ENCODE data around the gene ATG9A.
"Not testable (repeated sequence)": the region's sequence is repeated elsewhere in the genome, so short reads cannot be mapped to it uniquely, and the experiment has no call there.

ATG9A gene

DNA sequence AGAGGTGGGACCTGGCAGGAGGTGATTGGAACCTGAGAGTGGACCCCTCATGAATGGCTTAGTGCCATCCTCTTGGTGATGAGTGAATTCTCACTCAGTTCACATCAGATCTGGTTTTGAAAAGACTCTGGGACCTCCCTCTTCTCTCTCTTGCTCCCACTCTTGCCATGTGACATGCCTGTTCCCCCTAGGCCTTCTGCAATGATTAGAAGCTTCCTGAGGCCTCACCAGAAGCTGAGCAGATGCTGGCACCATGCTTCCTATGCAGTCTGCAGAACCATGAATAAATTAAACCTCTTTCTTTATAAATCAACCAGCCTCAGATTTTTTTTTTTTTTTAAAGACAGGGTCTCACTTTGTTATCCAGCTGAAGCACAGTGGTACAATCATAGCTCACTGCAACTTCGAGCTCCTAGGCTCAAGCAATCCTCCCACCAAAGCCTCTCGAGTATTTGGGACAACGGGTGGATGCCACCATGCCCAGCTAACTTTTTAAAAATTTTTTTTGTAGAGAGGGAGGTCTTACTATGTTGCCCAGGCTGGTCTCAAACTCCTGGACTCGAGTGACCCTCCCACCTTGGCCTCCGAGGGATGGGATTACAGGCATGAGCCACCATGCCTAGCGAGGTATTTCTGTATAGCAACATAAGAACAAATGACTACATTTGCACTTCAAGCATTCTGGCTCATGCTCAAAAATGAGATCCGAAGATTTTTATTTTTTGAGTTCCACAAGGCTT, 24.8 kb downstream of the ATG9A start:
- DNase-seq = no peak

- DNase-seq = not testable (repeated sequence)
Measured at GRCh38 chr2:219201331-219201730, 28.1 kb downstream of the ATG9A start.

DNA sequence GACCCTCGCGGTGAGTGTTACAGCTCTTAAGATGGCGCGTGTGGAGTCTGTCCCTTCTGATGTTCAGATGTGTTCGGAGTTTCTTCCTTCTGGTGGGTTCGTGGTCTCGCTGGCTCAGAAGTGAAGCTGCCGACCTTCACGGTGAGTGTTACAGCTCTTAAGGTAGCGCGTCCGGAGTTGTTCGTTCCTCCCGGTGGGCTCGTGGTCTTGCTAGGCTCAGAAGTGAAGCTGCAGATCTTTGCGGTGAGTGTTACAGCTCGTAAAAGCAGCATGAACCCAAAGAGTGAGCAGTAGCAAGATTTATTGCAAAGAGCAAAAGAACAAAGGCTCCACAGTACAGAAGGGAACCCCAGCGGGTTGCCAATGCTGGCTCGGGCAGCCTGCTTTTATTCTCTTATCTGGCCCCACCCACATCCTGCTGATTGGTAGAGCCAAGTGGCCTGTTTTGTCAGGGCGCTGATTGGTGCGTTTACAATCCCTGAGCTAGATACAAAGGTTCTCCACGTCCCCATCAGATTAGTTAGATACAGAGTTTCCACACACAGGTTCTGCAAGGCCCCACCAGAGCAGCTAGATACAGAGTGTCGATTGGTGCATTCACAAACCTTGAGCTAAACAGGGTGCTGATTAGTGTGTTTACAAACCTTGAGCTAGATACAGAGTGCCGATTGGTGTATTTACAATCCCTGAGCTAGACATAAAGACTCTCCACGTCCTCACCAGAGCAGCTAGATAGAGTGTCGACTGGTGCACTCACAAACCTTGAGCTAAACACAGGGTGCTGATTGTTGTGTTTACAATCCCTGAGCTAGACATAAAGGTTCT, 28.7 kb downstream of the ATG9A start:
- DNase-seq = not testable (repeated sequence)

DNA sequence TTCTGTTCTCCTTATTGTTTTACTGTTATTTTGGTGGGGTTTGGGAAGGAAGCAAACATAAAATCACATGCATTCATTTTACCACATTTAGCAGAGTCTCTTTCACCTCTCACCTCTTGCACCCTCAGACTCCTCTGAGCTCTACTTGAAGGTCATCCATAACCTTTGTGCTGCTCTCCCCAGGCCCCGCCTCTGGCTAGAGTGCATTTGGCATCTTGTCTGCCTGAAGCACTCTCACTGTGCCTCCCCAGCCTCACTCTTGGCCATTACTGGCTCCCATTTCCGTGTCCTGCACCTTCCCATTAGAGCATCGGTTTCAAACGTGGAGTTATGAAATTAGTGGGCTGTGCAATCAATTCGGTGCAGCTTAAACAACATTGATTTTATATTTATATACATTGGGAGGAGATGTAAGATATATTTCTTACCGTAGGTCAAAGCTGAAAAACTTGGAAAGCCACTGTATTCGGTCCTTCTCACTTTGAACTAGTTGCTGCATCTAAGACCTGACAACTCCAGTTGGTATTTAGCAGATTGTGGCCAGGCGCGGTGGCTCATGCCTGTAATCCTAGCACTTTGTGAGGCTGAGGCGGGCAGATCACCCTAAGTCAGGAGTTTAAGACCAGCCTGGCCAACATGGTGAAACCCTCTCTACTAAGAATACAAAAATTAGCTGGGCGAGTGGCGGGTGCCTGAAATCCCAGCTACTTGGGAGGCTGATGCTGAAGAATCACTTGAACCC, 29.8 kb downstream of the ATG9A start:
- DNase-seq = no peak

DNA sequence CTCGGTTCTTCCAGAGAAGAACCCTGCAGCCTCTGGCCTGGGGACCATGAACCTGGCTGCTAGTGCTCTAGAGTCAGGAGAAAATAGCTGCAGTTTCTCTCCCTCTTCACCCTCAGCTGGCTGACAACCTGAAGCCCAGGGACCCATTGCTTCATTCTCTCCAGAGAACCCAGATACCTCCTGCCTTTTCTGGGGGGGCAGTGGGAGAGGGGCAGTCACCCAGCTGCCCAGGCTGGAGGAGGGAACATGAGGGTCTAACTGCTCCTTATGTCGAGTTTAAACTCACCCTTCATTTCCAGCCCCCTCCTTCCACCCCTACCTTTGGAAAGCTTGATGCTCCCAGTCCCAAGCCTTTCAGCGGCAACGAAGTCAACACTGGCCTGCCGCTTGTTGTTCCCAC, 30.5 kb downstream of the ATG9A start:
- no peak for DNase-seq

DNA sequence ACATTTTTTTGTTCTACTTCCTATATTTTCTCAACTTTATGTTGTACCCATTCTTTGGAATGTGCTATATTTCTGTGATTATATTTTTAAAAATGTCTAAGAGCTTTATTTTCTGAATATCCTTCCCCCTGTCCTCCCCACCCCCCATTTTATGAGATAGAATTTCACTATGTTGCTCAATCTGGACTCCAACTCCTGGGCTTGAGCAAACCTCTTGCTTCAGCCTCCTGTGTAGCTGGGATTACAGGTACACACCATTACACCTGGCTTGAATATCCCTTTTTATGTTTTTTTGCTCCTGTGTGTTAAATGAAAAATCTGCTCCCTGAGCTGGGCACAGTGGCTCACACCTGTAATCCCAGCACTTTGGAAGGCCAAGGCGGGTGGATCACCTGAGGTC, 32.0 kb downstream of the ATG9A start:
- no peak for DNase-seq

- DNase-seq = no peak
Measured at GRCh38 chr2:219186754-219187456, 42.5 kb downstream of the ATG9A start.

DNA sequence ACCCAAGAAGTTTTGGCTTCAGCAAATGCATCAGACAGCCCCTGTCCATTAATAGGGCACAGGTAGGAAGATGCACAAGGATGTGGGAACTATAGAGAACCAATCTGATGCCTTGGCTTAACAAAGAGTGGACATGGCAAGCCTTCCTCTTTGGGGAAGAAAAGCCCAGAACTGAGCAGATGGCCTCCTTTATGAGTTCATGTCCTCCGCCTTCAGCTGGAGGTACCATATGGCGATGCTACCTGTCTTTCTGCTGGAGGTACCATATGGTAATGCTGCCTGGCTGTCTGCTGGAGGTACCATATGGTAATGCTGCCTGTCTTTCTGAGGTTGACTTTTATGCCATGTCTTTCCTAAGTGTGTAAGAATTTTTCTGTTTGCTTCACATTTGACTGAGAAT, 45.3 kb downstream of the ATG9A start:
- no peak for DNase-seq

DNA sequence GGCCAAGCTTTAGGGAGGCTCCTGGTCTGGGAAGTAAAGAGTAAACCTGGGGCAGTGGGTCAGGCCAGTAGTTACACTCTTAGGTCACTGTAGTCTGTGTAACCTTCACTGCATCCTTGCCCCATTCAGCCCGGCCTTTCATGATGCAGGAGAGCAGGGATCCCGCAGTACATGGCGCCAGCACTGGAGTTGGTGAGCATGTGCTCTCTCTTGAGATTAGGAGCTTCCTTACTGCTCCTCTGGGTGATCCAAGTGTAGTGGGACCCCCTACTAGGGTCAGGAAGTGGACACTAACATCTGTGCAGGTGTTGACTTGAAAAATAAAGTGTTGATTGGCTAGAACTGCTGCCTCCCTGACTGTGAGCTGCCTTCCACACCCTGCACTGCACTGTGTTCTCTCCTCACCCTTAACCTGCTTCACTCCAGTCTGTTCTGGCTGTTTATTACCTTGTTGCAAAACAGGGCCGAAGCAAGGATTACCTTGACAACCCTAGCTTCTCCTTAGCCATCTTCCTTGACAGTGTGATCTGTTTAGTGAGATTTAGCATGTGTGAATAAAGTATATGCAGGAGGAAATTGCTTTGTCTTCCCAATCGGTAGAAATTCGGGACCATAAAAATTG, 46.2 kb downstream of the ATG9A start:
- DNase-seq = no peak

DNA sequence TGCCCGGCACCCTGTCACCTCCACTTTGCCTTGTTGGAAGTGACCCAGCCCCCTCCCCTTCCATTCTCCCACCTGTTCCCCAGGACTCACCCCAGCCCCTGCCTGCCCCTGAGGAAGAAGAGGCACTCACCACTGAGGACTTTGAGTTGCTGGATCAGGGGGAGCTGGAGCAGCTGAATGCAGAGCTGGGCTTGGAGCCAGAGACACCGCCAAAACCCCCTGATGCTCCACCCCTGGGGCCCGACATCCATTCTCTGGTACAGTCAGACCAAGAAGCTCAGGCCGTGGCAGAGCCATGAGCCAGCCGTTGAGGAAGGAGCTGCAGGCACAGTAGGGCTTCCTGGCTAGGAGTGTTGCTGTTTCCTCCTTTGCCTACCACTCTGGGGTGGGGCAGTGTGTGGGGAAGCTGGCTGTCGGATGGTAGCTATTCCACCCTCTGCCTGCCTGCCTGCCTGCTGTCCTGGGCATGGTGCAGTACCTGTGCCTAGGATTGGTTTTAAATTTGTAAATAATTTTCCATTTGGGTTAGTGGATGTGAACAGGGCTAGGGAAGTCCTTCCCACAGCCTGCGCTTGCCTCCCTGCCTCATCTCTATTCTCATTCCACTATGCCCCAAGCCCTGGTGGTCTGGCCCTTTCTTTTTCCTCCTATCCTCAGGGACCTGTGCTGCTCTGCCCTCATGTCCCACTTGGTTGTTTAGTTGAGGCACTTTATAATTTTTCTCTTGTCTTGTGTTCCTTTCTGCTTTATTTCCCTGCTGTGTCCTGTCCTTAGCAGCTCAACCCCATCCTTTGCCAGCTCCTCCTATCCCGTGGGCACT, 46.9 kb downstream of the ATG9A start:
- DNase-seq = no peak

DNA sequence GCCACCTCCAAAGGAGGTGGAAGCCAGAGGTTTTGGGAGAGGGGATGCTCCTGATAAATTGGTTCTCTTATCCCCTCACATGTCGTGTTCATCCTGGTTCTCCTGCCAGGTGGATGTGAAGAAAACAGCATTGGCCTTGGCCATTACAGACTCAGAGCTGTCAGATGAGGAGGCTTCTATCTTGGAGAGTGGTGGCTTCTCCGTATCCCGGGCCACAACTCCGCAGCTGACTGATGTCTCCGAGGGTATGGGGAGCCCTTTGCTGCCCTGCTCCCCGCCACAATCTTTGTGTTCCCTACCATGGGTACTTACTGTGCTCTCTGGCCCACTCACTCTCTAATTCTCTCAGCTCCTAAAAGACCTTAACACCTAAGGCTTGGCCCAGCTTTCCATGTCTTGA, 47.9 kb downstream of the ATG9A start:
- no peak for DNase-seq

DNA sequence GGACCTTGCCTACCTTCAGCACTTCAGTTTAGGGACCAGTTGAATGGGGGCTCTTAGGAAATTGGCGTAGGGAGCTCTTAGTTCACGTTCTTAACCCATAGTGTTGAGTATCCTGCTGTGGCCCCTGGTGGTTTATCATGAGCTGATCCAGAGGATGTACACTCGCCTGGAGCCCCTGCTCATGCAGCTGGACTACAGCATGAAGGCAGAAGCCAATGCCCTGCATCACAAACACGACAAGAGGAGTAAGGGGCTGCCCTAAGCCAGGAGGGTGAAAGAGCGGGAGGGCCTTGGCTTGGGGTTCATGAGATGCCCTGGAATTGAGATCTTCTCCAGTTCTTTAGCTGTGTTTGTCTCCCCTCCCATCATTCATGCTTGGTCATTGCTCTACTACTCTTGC, 48.5 kb downstream of the ATG9A start:
- no peak for DNase-seq

DNA sequence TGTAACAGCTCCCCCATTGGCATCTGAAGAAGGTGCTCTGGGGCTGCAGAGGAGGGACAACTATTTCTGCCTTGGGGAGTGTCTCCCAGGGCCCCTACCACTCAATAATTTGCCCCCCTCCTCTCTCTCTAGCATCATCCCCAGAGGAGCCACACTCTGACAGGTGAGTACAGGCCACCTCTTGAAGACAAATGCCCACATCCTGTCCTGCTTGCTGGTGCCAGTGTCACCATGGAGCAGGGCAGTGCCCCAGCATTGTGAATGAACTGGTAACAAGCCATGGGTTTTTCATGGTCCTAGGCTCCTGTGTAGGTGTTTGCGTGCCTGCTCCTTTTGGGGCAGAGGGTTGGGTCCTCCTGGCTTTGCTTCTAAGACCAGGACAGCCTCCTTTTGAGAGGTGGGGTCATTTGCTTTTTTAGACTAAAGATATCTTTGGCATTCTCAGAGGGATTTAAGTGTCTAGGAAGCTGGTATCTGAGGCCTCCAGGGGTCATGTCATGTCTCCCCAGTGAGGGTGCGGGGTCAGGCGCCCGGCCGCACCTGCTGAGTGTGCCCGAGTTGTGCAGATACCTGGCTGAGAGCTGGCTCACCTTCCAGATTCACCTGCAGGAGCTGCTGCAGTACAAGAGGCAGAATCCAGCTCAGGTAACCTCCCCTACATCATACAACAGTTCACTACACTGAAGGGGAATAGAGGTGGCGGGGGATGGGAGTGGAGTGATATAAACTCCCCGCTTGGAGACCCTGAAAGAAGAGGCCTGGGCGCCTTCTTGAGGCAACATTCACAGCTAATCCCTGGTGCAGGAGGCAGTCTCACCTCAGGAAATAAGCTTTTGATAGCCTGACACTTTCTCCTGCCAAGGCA, 49.6 kb downstream of the ATG9A start:
- no peak for DNase-seq

- no peak for DNase-seq
Measured at GRCh38 chr2:219178377-219179175, 50.9 kb downstream of the ATG9A start.

GRCh38 chr2:219177552-219178376, 51.7 kb downstream of the ATG9A start, which contains the start of gene RETREG2:
TSS of gene RETREG2 (plus strand) at chr2:219178275. CDS start at chr2:219178353, 78 bp downstream.
- DNase-seq = peak; percentile 68

- DNase-seq = peak; percentile 57
Measured at GRCh38 chr2:219176818-219177551, 52.5 kb downstream of the ATG9A start, which contains the start of gene CNPPD1. TSS of gene CNPPD1 (minus strand) at chr2:219176925. CDS start at chr2:219176828, 97 bp downstream.

GRCh38 chr2:219175928-219176817, 53.3 kb downstream of the ATG9A start:
- DNase-seq = no peak

Measured in NCI-H1092 (cell line).